Stomach (tissue), 4 donors: ENCODE data around the gene ITGAD.

Experiments used
- POLR2A ChIP-seq, 4 donors: fragments of 450-650 bp; IDR thresholded peaks; one replicate each; pipeline ENCODE4 v1.6.1; 2016; ENCODE audit warnings: antibody characterized with exemption in 4 of 4, control low read depth in 2 of 4, mild to moderate bottlenecking in 1 of 4, moderate library complexity in 1 of 4
- POLR2AphosphoS5 ChIP-seq, 3 donors: sonication (generic); formaldehyde crosslinking; IDR thresholded peaks; one replicate each; pipeline ENCODE4 v1.6.1; 2016; ENCODE audit warnings: antibody characterized with exemption in 3 of 3
- TF ChIP-seq, protein P1 (sequence below), 7 experiments: fragments of 450-650 bp in 4 of 7; fragments of 200-600 bp in 3 of 7; sonication (generic) in 3 of 7; IDR thresholded peaks; one replicate each; pipeline ENCODE4 v1.5.1; 2016 to 2019; ENCODE audit warnings: antibody characterized with exemption in 7 of 7, control low read depth in 2 of 7, mild to moderate bottlenecking in 1 of 7

- TF ChIP-seq, protein P1, sequence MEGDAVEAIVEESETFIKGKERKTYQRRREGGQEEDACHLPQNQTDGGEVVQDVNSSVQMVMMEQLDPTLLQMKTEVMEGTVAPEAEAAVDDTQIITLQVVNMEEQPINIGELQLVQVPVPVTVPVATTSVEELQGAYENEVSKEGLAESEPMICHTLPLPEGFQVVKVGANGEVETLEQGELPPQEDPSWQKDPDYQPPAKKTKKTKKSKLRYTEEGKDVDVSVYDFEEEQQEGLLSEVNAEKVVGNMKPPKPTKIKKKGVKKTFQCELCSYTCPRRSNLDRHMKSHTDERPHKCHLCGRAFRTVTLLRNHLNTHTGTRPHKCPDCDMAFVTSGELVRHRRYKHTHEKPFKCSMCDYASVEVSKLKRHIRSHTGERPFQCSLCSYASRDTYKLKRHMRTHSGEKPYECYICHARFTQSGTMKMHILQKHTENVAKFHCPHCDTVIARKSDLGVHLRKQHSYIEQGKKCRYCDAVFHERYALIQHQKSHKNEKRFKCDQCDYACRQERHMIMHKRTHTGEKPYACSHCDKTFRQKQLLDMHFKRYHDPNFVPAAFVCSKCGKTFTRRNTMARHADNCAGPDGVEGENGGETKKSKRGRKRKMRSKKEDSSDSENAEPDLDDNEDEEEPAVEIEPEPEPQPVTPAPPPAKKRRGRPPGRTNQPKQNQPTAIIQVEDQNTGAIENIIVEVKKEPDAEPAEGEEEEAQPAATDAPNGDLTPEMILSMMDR (IDR thresholded peaks at IDR 0.05) = no peak
- TF ChIP-seq POLR2AphosphoS5 (IDR thresholded peaks at IDR 0.05) (no peak), POLR2A (IDR thresholded peaks at IDR 0.05) (no peak)
Observed at GRCh38 chr16:31377210-31377903, 15.8 kb upstream of the ITGAD start.
